ENCODE results near the gene MRAS. TPM values are rescaled to one million over a fixed set of nuclear protein-coding genes. Genes with fewer than 3 reads are reported as not detected.

MRAS gene
- polyA plus RNA-seq, 1 of the 3 experiments (the other 2 are of a cell fraction) = 25.0 TPM

DNA sequence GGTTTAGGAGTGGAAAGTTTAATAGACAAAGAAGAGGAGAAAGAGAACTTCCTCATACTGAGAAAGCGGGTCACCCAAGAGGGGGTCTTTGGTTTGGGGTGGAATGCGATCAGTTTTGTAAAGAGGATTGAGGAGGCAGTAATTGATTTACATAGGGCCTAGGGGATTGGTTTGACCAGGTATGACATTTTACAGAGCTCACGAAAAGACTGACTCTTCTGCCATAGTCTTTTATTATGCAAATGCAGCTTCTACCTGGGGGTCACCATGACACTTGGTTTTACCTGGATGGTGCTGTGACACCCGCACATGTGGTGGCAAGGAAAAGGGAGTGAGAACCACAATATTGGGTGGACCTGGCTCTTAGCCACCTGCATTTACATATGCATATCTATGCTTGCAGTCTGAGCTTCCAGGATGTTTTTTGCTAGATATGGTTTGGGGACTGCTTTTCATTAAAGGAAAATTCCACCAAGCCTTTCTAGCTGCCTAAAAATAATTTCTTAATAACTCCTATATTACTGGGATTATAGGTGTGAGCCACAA is 11.9 kb upstream of the MRAS start:
- WGBS (ENCODE audit: low lambda C conversion rate) = 86% methylated on average over 4 of the region's 4 CpGs
- no peak overlapping the region for H3K27ac ChIP-seq (ENCODE audit: low read depth in 2 of 2, low read length in 1 of 2)
- H3K27me3 ChIP-seq (ENCODE audit: insufficient read depth) = no peaks in the 10 kb centered on the region
- H3K4me2 ChIP-seq = no peak overlapping the region
- H3K9me2 ChIP-seq = no peaks in the 10 kb centered on the region
- H3K4me3 ChIP-seq (ENCODE audit: low read depth in 2 of 2, low read length in 1 of 2) = no peak overlapping the region
- no peaks in the 10 kb centered on the region for H3K36me3 ChIP-seq (replicated peaks in 1 of 2; ENCODE audit: control insufficient read depth in 1 of 2, insufficient read depth in 2 of 2, low read length in 1 of 2)
- ChIA-PET POLR2A (no interaction called here), CTCF (interaction anchor here (0.7 to 3.7 kb wide), 6 partner anchors 11 to 587 kb away, joined by 3 to 23 read pairs (median 4); partner anchors contain the start of genes CEP70 and MRAS)
- H3F3A ChIP-seq (replicated peaks; ENCODE audit: insufficient read depth) = no peaks in the 10 kb centered on the region
- no peak for DNase-seq
- no peaks in the 10 kb centered on the region for H3K79me2 ChIP-seq (ENCODE audit: insufficient read depth)
- H3K9me3 ChIP-seq = no peaks in the 10 kb centered on the region
- H4K20me1 ChIP-seq (ENCODE audit: insufficient read depth) = no peaks in the 10 kb centered on the region
- H3K4me1 ChIP-seq (ENCODE audit: control insufficient read depth in 1 of 2, insufficient read depth in 2 of 2, low read depth in 1 of 2, low read length in 1 of 2) = no peaks in the 10 kb centered on the region
- TF ChIP-seq, protein P1, sequence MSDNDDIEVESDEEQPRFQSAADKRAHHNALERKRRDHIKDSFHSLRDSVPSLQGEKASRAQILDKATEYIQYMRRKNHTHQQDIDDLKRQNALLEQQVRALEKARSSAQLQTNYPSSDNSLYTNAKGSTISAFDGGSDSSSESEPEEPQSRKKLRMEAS (IDR thresholded peaks at IDR 0.05; ENCODE audit: low read depth) = no peak
- TF ChIP-seq GABPA (IDR thresholded peaks at IDR 0.05; ENCODE audit: low read depth) (no peak), NFIC (IDR thresholded peaks at IDR 0.05; ENCODE audit: borderline replicate concordance) (no peak), RAD21 (IDR thresholded peaks at IDR 0.05; ENCODE audit: low read length) (no peak), CHD2 (IDR thresholded peaks at IDR 0.05; ENCODE audit: low read length, partially characterized antibody) (no peak), NRF1 (IDR thresholded peaks at IDR 0.05; ENCODE audit: low read depth, low read length) (no peak), FOXJ3 (CRISPR knock-in tag; IDR thresholded peaks at IDR 0.05) (no peak), FOSL2 (IDR thresholded peaks at IDR 0.05; ENCODE audit: borderline replicate concordance, low read depth) (no peak), SMC3 (IDR thresholded peaks at IDR 0.05; ENCODE audit: low read depth, low read length) (no peak), EZH2phosphoT487 (IDR thresholded peaks at IDR 0.05; ENCODE audit: borderline replicate concordance, low read depth) (no peak), FOXM1 (IDR thresholded peaks at IDR 0.05; ENCODE audit: low read depth) (no peak)
- TF ChIP-seq, protein P2, sequence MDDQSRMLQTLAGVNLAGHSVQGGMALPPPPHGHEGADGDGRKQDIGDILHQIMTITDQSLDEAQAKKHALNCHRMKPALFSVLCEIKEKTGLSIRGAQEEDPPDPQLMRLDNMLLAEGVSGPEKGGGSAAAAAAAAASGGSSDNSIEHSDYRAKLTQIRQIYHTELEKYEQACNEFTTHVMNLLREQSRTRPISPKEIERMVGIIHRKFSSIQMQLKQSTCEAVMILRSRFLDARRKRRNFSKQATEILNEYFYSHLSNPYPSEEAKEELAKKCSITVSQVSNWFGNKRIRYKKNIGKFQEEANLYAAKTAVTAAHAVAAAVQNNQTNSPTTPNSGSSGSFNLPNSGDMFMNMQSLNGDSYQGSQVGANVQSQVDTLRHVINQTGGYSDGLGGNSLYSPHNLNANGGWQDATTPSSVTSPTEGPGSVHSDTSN (IDR thresholded peaks at IDR 0.05) = no peak
- TF ChIP-seq, protein P3, sequence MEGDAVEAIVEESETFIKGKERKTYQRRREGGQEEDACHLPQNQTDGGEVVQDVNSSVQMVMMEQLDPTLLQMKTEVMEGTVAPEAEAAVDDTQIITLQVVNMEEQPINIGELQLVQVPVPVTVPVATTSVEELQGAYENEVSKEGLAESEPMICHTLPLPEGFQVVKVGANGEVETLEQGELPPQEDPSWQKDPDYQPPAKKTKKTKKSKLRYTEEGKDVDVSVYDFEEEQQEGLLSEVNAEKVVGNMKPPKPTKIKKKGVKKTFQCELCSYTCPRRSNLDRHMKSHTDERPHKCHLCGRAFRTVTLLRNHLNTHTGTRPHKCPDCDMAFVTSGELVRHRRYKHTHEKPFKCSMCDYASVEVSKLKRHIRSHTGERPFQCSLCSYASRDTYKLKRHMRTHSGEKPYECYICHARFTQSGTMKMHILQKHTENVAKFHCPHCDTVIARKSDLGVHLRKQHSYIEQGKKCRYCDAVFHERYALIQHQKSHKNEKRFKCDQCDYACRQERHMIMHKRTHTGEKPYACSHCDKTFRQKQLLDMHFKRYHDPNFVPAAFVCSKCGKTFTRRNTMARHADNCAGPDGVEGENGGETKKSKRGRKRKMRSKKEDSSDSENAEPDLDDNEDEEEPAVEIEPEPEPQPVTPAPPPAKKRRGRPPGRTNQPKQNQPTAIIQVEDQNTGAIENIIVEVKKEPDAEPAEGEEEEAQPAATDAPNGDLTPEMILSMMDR (IDR thresholded peaks at IDR 0.05) = no peak
- TF ChIP-seq, protein P4, sequence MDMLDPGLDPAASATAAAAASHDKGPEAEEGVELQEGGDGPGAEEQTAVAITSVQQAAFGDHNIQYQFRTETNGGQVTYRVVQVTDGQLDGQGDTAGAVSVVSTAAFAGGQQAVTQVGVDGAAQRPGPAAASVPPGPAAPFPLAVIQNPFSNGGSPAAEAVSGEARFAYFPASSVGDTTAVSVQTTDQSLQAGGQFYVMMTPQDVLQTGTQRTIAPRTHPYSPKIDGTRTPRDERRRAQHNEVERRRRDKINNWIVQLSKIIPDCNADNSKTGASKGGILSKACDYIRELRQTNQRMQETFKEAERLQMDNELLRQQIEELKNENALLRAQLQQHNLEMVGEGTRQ (IDR thresholded peaks at IDR 0.05; ENCODE audit: borderline replicate concordance, low read depth, low read length) = no peak
- H2AFZ ChIP-seq (ENCODE audit: low read depth) = no peak overlapping the region
- H3K9ac ChIP-seq = no peak overlapping the region

Data from SK-N-SH (cell line).